ENCODE data around the gene TAS2R20. TPM values are rescaled to one million over a fixed set of nuclear protein-coding genes. Genes with fewer than 3 reads are reported as not detected.

The TAS2R20 gene
- total RNA-seq = 2.8 and 5.1 TPM in 2 replicates

DNA sequence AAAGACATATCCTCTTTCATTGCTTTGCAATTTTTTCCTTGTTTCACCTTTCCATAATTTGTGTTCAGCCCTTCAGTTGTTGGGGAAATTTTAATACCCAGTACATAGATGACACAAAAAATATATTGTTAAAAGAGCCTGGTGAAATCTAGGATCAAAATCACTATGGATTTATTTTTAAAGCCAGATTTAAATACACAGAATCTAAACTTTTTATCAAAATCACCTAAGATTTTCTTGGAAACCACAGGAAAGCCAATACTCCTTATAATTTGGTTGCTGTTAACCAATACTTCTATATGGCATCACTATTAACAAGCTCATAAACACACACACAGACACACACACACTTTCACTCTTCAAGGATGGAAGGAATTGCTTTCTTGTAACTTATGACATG, at the start of gene TAS2R20:
TAS2R20 (minus strand) TSS at position 101 of the 400 bp plus-strand sequence. CDS start 429 bp downstream, outside the sequence.

GRCh38 chr12:11031307-11031706, 33.2 kb upstream of the TAS2R20 start, which contains the start of gene TAS2R31:
Gene TAS2R31, minus strand, starts transcription at chr12:11031407. Its CDS starts 72 bp downstream, at chr12:11031335.

GRCh38 chr12:11022520-11022919, 24.4 kb upstream of the TAS2R20 start, which contains the start of gene TAS2R19:
Gene TAS2R19, minus strand, starts transcription at chr12:11022620. Its CDS starts 49 bp downstream, at chr12:11022571.

GRCh38 chr12:10986812-10987211, 11.3 kb downstream of the TAS2R20 start, which contains the start of gene TAS2R50:
Gene TAS2R50, minus strand, starts transcription at chr12:10986912. Its CDS starts 52 bp downstream, at chr12:10986860.

Other genes starting within 250 kb of the TAS2R20 start
- not detected in 2 replicates for gene TAS2R7, start 195.7 kb downstream of the TAS2R20 start, total RNA-seq
- gene TAS2R8, start 191.0 kb downstream of the TAS2R20 start, total RNA-seq = 0.29 TPM in 1 of 2 replicates, not detected in the other
- not detected in 2 replicates for gene TAS2R9, start 188.1 kb downstream of the TAS2R20 start, total RNA-seq
- 0.99 and 1.6 TPM in 2 replicates for gene TAS2R10, start 171.9 kb downstream of the TAS2R20 start, total RNA-seq
- 0.73 and 3.0 TPM in 2 replicates for gene PRR4, start 148.8 kb downstream of the TAS2R20 start, total RNA-seq
- 10.8 and 25.5 TPM in 2 replicates for gene PRH1, start 114.0 kb downstream of the TAS2R20 start, total RNA-seq
- 1.3 and 4.7 TPM in 2 replicates for gene TAS2R13, start 88.7 kb downstream of the TAS2R20 start, total RNA-seq
- gene PRH2, start 69.1 kb downstream of the TAS2R20 start, total RNA-seq = not detected in 2 replicates
- gene TAS2R14, start 59.0 kb downstream of the TAS2R20 start, total RNA-seq = 2.3 and 4.1 TPM in 2 replicates
- gene TAS2R50, start 11.4 kb downstream of the TAS2R20 start, total RNA-seq = 2.3 and 6.8 TPM in 2 replicates
- 4.5 and 9.6 TPM in 2 replicates for gene TAS2R19, start 24.3 kb upstream of the TAS2R20 start, total RNA-seq
- 5.1 and 9.2 TPM in 2 replicates for gene TAS2R31, start 33.1 kb upstream of the TAS2R20 start, total RNA-seq
- gene TAS2R46, start 64.0 kb upstream of the TAS2R20 start, total RNA-seq = 2.0 and 6.3 TPM in 2 replicates
- 0.33 and 2.3 TPM in 2 replicates for gene TAS2R43, start 94.0 kb upstream of the TAS2R20 start, total RNA-seq
- gene TAS2R30, start 136.3 kb upstream of the TAS2R20 start, total RNA-seq = 3.6 and 9.0 TPM in 2 replicates
- 6.0 and 6.8 TPM in 2 replicates for gene SMIM10L1, start 172.9 kb upstream of the TAS2R20 start, total RNA-seq
- not detected in 2 replicates for gene TAS2R42, start 188.6 kb upstream of the TAS2R20 start, total RNA-seq